ENCODE data around the gene IGF1. TPM values are rescaled to one million over a fixed set of nuclear protein-coding genes. Genes with fewer than 3 reads are reported as not detected.

The IGF1 gene
- total RNA-seq, 1 donor from 2014 or later: 0.06 TPM

- TF ChIP-seq CTCF (conservative IDR thresholded peaks at IDR 0.05; ENCODE audit: low read depth, low read length): no peak
- H3K4me3 ChIP-seq (ENCODE audit: low read depth, low read length): no peak overlapping the region
- DNase-seq (ENCODE audit: low read depth): no peak
Measured at GRCh38 chr12:102396276-102396675, 84.1 kb downstream of the IGF1 start.

GRCh38 chr12:102394200-102394599, 86.2 kb downstream of the IGF1 start:
- no peak for DNase-seq (ENCODE audit: low read depth)
- TF ChIP-seq CTCF (conservative IDR thresholded peaks at IDR 0.05; ENCODE audit: low read depth, low read length): no peak
- no peak overlapping the region for H3K4me3 ChIP-seq (ENCODE audit: low read depth, low read length)

- H3K4me3 ChIP-seq (ENCODE audit: low read depth, low read length): no peak overlapping the region
- DNase-seq (ENCODE audit: low read depth): no peak
- TF ChIP-seq CTCF (conservative IDR thresholded peaks at IDR 0.05; ENCODE audit: low read depth, low read length): no peak
Measured at GRCh38 chr12:102390068-102390467, 90.3 kb downstream of the IGF1 start.

- no peak overlapping the region for H3K4me3 ChIP-seq (ENCODE audit: low read depth, low read length)
- no peak for DNase-seq (ENCODE audit: low read depth)
- no peak for TF ChIP-seq CTCF (conservative IDR thresholded peaks at IDR 0.05; ENCODE audit: low read depth, low read length)
Measured at GRCh38 chr12:102388469-102388868, 91.9 kb downstream of the IGF1 start.

- TF ChIP-seq CTCF (conservative IDR thresholded peaks at IDR 0.05; ENCODE audit: low read depth, low read length): no peak
- no peak overlapping the region for H3K4me3 ChIP-seq (ENCODE audit: low read depth, low read length)
- no peak for DNase-seq (ENCODE audit: low read depth)
Measured at GRCh38 chr12:102385343-102385742, 95.0 kb downstream of the IGF1 start.

- no peak for DNase-seq (ENCODE audit: low read depth)
- TF ChIP-seq CTCF (conservative IDR thresholded peaks at IDR 0.05; ENCODE audit: low read depth, low read length): no peak
- no peak overlapping the region for H3K4me3 ChIP-seq (ENCODE audit: low read depth, low read length)
Measured at GRCh38 chr12:102379346-102380162, 100.8 kb downstream of the IGF1 start.

GRCh38 chr12:102376781-102377180, 103.6 kb downstream of the IGF1 start:
- no peak for DNase-seq (ENCODE audit: low read depth)
- TF ChIP-seq CTCF (conservative IDR thresholded peaks at IDR 0.05; ENCODE audit: low read depth, low read length): no peak

More at GRCh38 chr12:102376781-102377180, 103.6 kb downstream of the IGF1 start:
- H3K4me3 ChIP-seq (ENCODE audit: low read depth, low read length): no peak overlapping the region

All from epithelial cell of proximal tubule (primary cell).